Kidney (tissue), 22 donors: Measurements from ENCODE around the gene MFAP1. TPM values are rescaled to one million over a fixed set of nuclear protein-coding genes. Genes with fewer than 3 reads are reported as not detected.

Experiments used
- DNase-seq, 5 donors: peaks; one replicate each; pipeline ENCODE4 v3.0.0-alpha.2; 2013 to 2020
- FAIRE-seq: peaks from 2 replicates; lab custom pipeline; 2012; peaks lifted over from hg19 to GRCh38; lab: Jason Lieb, UNC
- H3K27ac ChIP-seq, 2 donors: one replicate each; pipeline ENCODE4 v1.7.0; 2013; ENCODE audit warnings: low read depth in 2 of 2, low read length in 2 of 2, inconsistent platforms in 1 of 2
- H3K27me3 ChIP-seq: one replicate; pipeline ENCODE4 v1.7.1; 2013; ENCODE audit warnings: low read length, inconsistent platforms; ENCODE audit not compliant: control insufficient read depth, insufficient read depth
- H3K36me3 ChIP-seq, 3 donors: one replicate each; pipeline versions ENCODE4 v1.7.0 to v1.7.1; 2013; ENCODE audit warnings: low read length in 3 of 3, control low read depth in 1 of 3, inconsistent platforms in 1 of 3; ENCODE audit not compliant: insufficient read depth in 3 of 3, control insufficient read depth in 2 of 3
- H3K4me1 ChIP-seq, 3 donors: one replicate each; pipeline versions ENCODE4 v1.7.0 to v1.7.1; 2013; ENCODE audit warnings: low read length in 3 of 3, inconsistent platforms in 1 of 3, low read depth in 1 of 3; ENCODE audit not compliant: control insufficient read depth in 2 of 3, insufficient read depth in 2 of 3
- H3K4me3 ChIP-seq, 3 donors: one replicate each; pipeline versions ENCODE4 v1.7.0 to v1.8.1; 2013; ENCODE audit warnings: low read length in 3 of 3, control low read depth in 1 of 3, inconsistent platforms in 1 of 3
- H3K9ac ChIP-seq, 3 donors: one replicate each; pipeline versions ENCODE4 v1.7.0 to v1.7.1; 2013; ENCODE audit warnings: low read length in 3 of 3, control low read depth in 1 of 3, inconsistent platforms in 1 of 3
- H3K9me3 ChIP-seq, 3 donors: one replicate each; pipeline versions ENCODE4 v1.7.0 to v1.7.1; 2013; ENCODE audit warnings: low read length in 3 of 3, control low read depth in 1 of 3, inconsistent platforms in 1 of 3; ENCODE audit not compliant: control insufficient read depth in 2 of 3, insufficient read depth in 1 of 3
- intact Hi-C: fragments of 100-400 bp; cut with DNase I; formaldehyde crosslinking; loops from one replicate; pipeline ENCODE4 v1.11.1; 2022
- long read RNA-seq, 10 donors: library from polyadenylated mRNA in 1 of 10; unstranded in 1 of 10; transcript quantifications; one replicate each; pipeline ENCODE4 v2.0.0 and lab custom pipeline, GENCODE V29; 2021 to 2026
- polyA plus RNA-seq: library from polyadenylated mRNA; stranded (reverse); fragments of 350-450 nt; fragmentation: Illumina TruSeq; extraction: RNeasy Lipid Tissue Mini Kit (QIAGEN cat#74804); gene quantifications from one replicate; pipeline ENCODE4 v1.2.3, GENCODE V29; 2014; ENCODE audit warnings: low read depth, low replicate concordance; ENCODE audit not compliant: insufficient read depth
- total RNA-seq: library from RNA; stranded (reverse); fragmentation: NEBNext Ultra II Directional; extraction: Animal tissue kit (Norgen Biotek cat#: 25700); gene quantifications from one replicate; pipeline ENCODE4 v1.2.1, GENCODE V29; 2021
- TF ChIP-seq, protein P1 (sequence below): IDR thresholded peaks from 3 replicates; pipeline ENCODE4 v1.5.1; 2012; ENCODE audit warnings: mild to moderate bottlenecking, moderate library complexity, borderline replicate concordance; ENCODE audit not compliant: insufficient read depth; ENCODE audit errors: extremely low read depth
- donor health status: control.
- donor health status: control.
- donor health status: control.
- donor health status: control.
- donor health status: control.
- donor health status: DM: yes; HTN: yes; CAD: no.
- donor health status: Normal renal cell carcinoma (clear cell type).

The MFAP1 gene, protein sequence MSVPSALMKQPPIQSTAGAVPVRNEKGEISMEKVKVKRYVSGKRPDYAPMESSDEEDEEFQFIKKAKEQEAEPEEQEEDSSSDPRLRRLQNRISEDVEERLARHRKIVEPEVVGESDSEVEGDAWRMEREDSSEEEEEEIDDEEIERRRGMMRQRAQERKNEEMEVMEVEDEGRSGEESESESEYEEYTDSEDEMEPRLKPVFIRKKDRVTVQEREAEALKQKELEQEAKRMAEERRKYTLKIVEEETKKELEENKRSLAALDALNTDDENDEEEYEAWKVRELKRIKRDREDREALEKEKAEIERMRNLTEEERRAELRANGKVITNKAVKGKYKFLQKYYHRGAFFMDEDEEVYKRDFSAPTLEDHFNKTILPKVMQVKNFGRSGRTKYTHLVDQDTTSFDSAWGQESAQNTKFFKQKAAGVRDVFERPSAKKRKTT
- 25.3 TPM for total RNA-seq
- 28.1 TPM for polyA plus RNA-seq
- long read RNA-seq, donor 1, transcript MFAP1-201 (9 exons, 2,155 nt) = major isoform, 8 of 13 reads
- long read RNA-seq, donor 1, partial matches to known transcripts = 5 of 13 reads
- long read RNA-seq, donor 1, other reads (novel, unspliced or antisense) = 0 of 13 reads
- long read RNA-seq, donor 2, transcript MFAP1-201 (9 exons, 2,155 nt) = major isoform, 11 of 23 reads
- long read RNA-seq, donor 2, partial matches to known transcripts = 11 of 23 reads
- long read RNA-seq, donor 2, other reads (novel, unspliced or antisense) = 0 of 23 reads
- long read RNA-seq, donor 3, transcript MFAP1-201 (9 exons, 2,155 nt) = major isoform, 24 of 49 reads
- long read RNA-seq, donor 3, partial matches to known transcripts = 24 of 49 reads
- long read RNA-seq, donor 3, other reads (novel, unspliced or antisense) = 0 of 49 reads
- long read RNA-seq, donor 4, transcript MFAP1-201 (9 exons, 2,155 nt) = major isoform, 5 of 12 reads
- long read RNA-seq, donor 4, partial matches to known transcripts = 7 of 12 reads
- long read RNA-seq, donor 4, other reads (novel, unspliced or antisense) = 0 of 12 reads
- long read RNA-seq, donor 5, partial matches to known transcripts = 0 of 1 reads
- long read RNA-seq, donor 5, other reads (novel, unspliced or antisense) = 0 of 1 reads
- long read RNA-seq, donor 6, transcript MFAP1-201 (9 exons, 2,155 nt) = major isoform, 9 of 53 reads
- long read RNA-seq, donor 6, partial matches to known transcripts = 44 of 53 reads
- long read RNA-seq, donor 6, other reads (novel, unspliced or antisense) = 0 of 53 reads
- long read RNA-seq, donor 7, transcript MFAP1-201 (9 exons, 2,155 nt) = major isoform, 30 of 36 reads
- long read RNA-seq, donor 7, partial matches to known transcripts = 5 of 36 reads
- long read RNA-seq, donor 7, other reads (novel, unspliced or antisense) = 1 of 36 reads
- long read RNA-seq, donor 8, transcript MFAP1-201 (9 exons, 2,155 nt) = major isoform, 5 of 18 reads
- long read RNA-seq, donor 8, partial matches to known transcripts = 13 of 18 reads
- long read RNA-seq, donor 8, other reads (novel, unspliced or antisense) = 0 of 18 reads
- long read RNA-seq, donor 9, transcript MFAP1-201 (9 exons, 2,155 nt) = major isoform, 6 of 13 reads
- long read RNA-seq, donor 9, partial matches to known transcripts = 7 of 13 reads
- long read RNA-seq, donor 9, other reads (novel, unspliced or antisense) = 0 of 13 reads
- long read RNA-seq, donor 10, transcript MFAP1-201 (9 exons, 2,155 nt) = major isoform, 10 of 10 reads
- long read RNA-seq, donor 10, partial matches to known transcripts = 0 of 10 reads
- long read RNA-seq, donor 10, other reads (novel, unspliced or antisense) = 0 of 10 reads

DNA sequence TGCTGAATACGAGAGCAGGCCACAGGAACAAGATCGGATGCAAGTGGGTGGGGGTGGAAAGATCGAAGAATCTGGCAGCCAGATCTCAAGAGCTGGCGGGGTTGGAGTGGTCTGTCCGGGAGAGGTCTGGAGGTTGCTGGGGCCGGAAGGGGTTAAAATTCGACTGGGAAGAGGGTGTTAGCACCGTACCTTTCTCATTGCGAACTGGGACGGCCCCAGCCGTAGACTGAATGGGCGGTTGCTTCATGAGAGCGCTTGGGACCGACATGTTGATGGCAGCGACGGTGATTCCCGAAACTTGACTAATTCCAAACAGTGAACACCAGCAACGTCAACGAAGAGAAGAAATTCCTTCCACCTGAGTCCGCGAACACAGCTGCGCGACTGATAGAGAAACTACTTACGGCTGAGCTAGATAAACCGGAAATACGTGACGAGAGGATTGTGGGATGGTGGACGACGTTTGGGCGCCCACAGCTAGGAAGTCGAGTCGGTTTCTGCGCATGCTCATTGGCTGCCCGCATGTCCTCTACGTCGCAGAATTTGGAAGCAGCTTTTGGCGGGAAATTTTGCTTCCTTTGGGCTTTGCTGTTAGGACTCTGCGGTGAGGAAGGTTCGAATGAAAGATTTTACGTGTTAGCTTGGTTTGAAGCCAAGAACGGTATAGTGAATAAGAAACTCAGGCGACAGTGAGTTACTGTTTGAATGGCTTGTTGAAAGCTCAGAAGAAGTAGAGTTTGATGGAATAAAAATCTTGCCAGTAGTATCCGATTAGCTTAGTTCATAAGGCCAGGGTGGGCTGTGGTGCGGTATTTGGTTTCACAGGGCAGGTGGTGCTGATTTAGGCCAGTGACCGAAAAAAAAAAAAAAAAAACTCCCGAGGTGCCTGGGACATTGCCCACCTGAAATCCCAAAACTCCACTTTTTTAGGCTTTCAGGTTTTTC lies at the start of gene MFAP1:
TSS of gene MFAP1 (minus strand) at position 389 of the 945 bp plus-strand sequence. CDS start at position 268, 121 bp downstream.
- Histone ChIP-seq H3K27ac (peak within 1 kb of the TSS; percentile 83 to 95), H3K4me3 (peak within 1 kb of the TSS; percentile 91 to 100 (median 98)), H3K9ac (peak within 1 kb of the TSS; percentile 84 to 100 (median 93)), H3K27me3 (no peaks in the 10 kb centered on the region), H3K9me3 (no peaks in the 10 kb centered on the region), H3K4me1 (peaks cover 3 to 8% (median 3%) of the 10 kb centered on the region in 3 donors), H3K36me3 (no peaks in the 10 kb centered on the region)
- intact Hi-C loops = no loop called here
- TF ChIP-seq, protein P1, sequence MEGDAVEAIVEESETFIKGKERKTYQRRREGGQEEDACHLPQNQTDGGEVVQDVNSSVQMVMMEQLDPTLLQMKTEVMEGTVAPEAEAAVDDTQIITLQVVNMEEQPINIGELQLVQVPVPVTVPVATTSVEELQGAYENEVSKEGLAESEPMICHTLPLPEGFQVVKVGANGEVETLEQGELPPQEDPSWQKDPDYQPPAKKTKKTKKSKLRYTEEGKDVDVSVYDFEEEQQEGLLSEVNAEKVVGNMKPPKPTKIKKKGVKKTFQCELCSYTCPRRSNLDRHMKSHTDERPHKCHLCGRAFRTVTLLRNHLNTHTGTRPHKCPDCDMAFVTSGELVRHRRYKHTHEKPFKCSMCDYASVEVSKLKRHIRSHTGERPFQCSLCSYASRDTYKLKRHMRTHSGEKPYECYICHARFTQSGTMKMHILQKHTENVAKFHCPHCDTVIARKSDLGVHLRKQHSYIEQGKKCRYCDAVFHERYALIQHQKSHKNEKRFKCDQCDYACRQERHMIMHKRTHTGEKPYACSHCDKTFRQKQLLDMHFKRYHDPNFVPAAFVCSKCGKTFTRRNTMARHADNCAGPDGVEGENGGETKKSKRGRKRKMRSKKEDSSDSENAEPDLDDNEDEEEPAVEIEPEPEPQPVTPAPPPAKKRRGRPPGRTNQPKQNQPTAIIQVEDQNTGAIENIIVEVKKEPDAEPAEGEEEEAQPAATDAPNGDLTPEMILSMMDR = no peak
- DNase-seq (peak; percentile 94 to 98 (median 97)), FAIRE-seq (peak; percentile 86)

DNA sequence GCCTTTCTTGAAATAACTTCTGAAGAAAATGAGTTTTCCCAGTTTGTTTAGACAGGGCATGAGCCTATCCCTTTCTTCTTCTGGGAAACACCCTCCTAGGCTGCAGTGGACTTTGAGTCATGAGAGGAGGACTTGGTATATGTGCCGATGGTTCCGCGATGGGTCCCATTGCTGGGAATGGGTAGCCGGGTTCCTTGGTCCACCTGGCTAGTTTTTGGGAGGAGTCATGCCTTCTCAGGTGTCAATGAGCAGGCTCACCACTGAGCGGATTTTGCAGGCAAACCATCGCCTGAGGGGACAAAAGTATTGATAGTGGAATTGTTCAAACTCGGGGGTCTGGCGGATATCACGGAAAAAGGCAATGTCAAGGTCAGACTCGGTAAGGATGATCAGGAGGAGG lies 49.2 kb upstream of the MFAP1 start:
- TF ChIP-seq, protein P1 = no peak
- H3K4me3 ChIP-seq = no peak overlapping the region
- no peak for DNase-seq
- no peak for FAIRE-seq
- H3K27me3 ChIP-seq = no peaks in the 10 kb centered on the region
- intact Hi-C loops = no loop called here
- H3K9me3 ChIP-seq = no peaks in the 10 kb centered on the region
- no peaks in the 10 kb centered on the region for H3K36me3 ChIP-seq
- H3K9ac ChIP-seq = no peak overlapping the region
- H3K4me1 ChIP-seq = no peaks in the 10 kb centered on the region
- no peak overlapping the region for H3K27ac ChIP-seq
